ENCODE data around the gene CDHR4.
A peak's percentile ranks its signal among the peaks of the same experiment; 100 is the strongest.
"Not testable (repeated sequence)": the region's sequence is repeated elsewhere in the genome, so short reads cannot be mapped to it uniquely, and the experiment has no call there.

The CDHR4 gene, protein sequence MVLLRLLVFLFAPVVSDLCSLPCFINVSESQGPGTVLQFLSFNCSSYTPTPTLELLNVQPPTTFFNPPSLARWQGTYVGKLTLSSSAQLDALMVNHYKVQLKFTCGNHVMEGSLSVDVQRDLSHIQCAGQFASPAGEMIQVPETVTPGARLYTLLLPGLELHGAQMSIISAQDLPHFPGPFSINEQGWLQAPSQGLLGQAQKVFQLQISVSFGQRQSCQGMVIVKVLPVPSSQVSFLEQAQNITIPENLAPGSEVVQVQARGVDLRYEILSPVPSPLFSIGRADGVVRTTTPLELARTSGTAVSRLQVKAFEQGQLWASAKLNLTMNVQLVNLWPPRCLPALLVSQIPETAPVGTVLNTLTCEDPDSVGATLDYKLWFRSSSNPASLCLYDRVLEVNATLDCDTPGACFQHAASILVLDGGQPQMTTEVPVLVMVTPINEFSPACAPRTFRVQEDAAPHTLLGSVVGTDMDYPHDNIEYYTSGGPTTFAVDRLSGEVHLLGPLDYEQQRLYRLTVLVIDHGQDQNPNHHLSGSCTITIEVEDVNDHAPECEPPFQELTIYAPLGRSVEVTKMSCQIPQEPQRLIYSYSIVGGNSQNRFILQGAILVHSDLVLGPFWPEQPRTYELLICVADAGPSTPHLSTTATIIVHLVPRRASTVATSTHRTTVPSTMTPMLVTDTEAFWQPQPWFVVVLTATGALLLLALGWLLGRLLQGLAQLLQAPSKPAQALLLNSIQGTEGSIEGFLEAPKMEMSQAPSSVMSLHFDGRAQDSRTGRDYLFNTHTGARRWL

DNA sequence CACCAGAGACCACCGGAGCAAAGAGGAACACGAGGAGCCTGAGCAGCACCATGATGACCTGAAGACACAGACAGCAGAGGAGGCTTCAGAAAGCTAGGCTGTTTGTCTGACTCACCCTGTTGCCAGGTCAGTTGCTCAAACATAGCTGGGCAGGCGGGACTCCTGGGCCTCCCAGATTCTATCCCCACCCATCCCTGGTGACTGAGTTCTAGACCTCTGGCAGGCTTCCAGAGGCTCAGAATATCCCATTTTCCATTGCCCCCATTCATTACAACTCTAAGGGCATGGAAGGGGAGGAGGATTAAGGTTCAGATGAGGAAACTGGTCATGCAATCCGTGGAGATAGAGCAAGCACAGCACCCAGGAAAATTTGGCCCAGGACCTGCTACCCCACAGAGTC lies at the start of gene CDHR4:
Gene CDHR4 (minus strand): TSS at position 113 of the 400 bp plus-strand sequence. CDS start 61 bp downstream, at position 52.
- peak; percentile 32 for DNase-seq

DNA sequence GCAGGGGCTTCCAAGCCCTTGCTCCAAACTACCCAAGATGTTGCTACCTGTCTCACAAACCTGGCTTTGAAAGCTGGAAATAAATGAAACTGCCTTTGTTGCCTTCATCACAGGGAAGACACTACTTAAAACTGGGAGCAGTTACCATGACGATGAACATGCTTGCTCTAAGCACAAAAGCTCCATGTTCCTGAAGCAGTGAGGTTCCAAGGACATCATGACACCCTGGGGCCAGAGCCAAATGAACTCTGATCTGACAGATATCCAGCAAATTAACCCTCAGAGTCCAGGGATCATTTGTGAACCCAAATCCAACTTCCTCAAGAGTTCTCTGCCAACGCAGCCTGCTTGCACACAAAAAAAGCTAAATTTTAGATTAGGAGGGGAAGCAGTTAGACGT lies 46.0 kb upstream of the CDHR4 start:
- DNase-seq = no peak

DNA sequence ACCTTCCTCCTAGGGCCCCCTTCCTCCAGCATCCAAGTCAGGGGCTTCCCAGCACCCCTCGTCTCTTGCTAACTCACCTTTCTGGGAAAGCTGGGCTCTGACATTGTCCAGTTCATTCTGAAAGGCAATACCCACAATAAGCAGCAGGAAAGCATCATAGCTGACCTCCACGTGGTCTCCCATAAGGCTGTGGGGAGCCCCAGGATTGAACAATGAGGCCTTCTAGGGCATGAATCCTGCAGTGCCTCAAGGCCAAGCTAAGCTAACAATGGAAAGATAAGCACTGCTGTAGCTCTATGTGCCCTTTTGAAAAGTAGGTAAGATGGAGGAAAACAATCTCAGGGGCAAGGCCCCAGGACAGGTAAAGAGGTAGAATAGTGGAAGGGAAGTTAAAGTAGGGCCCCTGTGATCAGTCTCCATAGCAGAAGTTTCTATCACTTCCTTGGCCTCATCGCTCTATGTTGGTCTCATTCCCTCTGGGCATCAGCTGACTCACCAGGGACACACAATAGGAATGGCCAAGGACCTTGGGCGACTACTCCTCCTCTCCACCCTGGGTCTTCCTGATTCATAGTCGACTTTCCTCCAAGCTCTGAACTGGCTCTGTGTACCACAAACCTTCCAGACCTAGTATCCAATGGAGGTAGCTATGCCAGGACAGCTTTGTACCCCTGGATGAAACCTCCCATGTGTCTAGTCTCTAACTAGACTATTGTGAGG lies 45.0 kb upstream of the CDHR4 start:
- no peak for DNase-seq

DNA sequence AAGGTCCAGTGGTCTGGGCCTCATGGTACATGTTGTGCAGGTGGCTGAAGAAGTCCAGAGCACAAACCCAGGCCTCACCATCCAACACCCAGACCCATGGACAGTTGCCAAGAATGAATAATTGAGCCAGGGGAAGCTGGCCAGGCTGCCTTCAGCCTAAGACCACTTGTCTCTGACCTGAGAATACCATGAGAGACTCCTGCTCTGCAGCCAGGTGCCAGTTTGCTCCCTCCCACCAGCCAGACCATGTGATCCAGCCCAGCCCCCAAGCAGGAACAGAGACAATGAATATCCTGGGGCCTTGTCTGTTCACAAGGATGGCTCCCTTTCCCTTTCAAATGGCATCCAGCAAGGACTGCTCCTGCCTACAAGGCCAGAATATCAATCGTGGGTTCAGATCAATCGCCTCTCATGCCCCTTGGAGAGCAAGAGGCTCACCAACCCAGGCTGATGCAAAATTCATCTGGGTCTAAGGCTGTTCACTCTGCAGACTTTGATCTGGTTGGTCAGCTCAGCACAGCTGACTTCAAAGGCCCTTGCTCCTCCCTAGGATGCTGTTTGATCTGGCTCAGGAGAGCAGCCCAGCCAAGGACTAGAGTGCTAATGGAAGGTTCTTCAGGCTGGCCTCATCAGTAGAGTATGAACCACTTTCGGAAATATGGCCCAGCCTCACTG lies 43.3 kb upstream of the CDHR4 start:
- no peak for DNase-seq

DNA sequence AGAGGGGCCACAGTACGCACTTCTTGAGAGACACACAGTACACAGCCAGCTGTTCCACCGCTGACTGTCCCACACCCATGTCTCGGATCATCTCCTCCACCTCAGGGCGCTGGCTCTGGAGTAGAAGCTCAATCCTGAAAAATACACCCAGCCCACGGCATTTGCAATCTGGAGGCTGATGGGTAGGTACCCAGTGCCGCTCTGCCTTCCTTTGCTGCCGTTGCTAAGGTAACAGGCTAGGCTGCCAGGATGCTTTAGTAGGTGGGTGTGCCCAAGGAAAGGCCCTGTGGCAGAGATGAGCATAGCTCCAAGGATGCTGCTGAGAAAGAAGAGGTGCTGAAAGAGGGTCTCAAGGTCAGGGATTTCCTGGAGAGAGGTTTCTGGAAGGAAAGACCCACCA lies 42.1 kb upstream of the CDHR4 start:
- DNase-seq = no peak

DNA sequence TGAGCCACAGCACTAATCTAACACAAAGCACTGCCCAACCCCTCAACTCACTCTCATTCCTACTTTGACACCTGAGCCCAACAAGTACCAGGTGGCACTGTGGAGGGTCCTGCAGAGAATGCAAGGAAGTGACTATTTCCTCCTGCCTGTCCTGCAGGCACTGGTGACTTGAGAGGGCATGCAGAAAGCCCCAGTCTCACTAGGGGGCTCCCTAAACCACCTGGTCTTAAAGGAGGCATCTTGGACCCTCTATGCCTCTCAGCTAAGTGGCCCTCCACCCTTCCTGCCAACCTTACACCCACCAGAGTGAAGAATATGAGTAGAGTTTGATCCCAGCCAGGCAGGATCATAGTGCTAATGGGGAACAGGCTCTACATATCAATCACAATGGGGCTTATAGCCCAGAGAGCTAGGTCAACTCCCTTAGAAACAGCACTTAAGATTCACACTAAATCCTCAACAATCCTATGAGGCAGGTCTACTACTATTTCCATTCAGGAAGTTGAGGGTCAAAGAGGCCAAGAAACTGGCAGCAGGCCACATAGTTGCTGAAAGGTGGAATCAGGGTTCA lies 41.5 kb upstream of the CDHR4 start:
- peak; percentile 4 for DNase-seq

DNA sequence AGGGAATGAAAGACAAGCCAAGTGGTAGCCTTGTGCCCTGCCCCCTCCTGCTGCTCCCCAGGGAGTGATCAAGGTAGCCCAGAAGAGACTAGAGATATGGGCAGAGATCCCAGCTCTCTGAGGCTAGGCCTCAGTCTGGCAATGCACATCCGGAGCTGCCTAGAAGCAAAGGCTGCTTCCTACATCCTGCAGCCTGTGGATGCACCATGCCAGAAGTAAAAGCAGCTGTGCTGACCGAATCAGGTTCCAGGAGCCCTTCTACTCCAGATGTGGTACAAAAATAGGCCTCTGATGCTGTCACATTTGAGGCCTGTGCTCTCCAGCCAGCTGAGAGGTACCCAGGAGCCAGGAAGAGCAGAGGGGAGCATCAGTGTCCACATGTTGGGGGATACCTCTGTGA lies 40.7 kb upstream of the CDHR4 start:
- no peak for DNase-seq

DNA sequence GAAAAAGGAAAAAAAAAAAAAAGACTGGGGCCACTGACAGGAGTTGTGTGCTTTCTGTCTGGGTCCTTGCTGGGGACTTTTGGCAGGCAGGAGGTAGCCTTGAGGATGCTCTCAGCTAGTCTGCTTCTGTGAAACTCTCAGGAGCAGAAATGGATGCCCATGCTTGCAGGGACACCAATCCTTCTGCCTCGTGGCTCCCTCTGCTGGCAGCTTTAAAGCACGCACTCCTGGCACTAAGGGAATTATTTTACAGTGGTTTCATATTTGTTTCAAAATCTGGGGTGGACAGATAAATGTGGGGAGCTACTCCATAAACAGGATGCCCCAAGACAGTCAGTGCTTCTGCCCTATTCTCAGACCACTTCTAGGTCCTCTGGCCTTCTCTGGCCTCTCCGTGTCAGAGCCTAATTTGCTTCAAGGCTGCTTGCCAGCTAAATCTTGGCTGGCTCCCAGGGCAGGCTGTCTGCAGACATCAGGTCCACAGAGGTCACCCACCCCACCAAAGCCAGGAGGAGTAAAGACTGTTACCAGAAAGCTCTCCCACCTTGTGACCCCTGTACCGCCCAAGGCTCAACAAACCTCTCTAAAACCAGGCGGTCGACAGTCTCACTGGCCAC lies 39.6 kb upstream of the CDHR4 start:
- peak; percentile 42 for DNase-seq

DNA sequence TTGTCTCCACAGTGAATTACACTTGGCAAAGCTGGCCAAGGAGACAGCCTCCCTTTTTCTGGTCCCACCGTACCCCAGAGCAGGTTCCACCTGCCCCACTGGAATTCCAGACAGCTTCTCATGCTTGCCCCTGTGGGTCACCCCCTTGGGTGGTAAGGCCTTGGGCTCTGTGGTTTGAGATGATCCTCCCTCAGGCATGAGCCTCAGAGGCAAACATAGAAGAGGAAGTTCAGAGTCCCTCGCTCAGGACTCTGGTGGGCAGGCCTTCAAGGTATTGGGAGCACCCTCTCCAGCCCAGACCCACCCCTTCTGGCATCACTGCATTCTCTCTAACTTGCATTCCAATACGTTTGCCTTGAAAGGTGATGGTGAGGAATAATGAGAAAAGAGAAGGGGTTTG lies 31.7 kb upstream of the CDHR4 start:
- DNase-seq = no peak

DNA sequence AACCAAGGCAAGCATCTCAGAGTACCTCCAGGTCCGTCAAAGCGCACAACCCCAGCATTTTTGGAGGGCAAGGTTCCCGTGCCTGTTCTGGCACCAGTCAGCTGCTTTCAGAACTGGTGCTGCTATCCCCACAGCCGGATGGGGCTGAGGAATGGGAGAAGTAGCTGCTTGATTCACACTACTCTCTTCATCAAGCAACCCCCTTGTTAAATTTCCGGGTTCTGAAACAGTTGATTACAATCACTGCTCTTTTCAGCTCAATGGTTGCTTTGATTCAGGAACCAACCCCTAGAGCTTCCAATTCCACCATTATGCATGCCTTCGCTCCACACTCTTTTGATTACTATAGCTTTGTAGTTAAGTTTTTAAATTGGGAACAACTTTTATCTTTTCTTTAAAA lies 26.3 kb upstream of the CDHR4 start:
- DNase-seq = no peak

DNA sequence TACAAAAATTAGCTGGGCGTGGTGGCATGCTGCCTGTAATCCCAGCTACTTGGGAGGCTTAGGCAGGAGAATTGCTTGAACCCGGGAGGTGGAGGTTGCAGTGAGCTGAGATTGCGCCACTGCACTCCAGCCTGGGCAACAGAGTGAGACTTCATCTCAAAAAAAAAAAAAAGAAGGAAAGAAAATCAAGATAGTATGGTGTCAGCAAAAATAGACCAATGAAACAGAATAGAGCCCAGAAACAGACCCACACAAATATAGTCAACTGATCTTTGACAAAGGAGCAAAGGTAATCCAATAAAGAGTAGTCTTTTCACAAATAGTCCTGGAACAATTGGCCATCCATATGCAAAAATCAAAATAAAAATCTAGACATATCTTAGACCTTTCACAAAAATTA lies 23.5 kb upstream of the CDHR4 start:
- not testable (repeated sequence) for DNase-seq

DNA sequence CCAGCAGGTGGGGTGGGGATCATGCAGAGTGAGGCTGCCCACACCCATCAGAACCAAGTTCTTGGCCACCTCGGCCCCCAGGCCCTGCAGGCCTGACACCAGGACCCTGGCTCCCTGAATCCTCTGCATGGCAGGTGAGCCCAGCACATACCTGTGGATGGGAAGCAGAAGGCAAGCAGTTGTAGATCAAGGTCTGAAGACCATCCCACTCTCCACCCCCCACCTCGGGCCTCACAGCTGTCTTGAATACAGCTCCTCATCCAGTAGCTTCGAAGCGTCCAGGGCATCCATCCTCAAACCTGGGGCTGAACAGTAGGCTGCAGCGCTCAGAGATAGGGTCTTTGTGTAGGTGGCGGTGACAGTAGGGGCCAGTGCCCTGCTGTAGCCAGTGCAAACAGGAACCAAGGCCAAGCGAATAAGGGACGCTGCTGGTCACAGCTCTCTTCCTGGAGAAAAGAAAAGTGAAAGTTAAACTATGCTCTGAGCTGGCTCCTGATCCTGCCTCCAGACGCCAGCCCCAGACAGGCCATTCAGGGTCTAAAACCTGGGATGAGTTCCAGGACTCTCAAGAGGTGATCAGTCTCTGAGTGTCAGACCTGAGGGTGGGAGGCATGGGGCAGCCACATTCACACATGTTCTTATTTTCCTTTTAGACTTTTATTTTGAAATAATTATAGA lies 14.0 kb upstream of the CDHR4 start, which contains the start of gene UBA7:
Gene UBA7 (minus strand): TSS at position 457 of the 678 bp plus-strand sequence. CDS start 166 bp downstream, at position 291.
- DNase-seq = peak; percentile 21

DNA sequence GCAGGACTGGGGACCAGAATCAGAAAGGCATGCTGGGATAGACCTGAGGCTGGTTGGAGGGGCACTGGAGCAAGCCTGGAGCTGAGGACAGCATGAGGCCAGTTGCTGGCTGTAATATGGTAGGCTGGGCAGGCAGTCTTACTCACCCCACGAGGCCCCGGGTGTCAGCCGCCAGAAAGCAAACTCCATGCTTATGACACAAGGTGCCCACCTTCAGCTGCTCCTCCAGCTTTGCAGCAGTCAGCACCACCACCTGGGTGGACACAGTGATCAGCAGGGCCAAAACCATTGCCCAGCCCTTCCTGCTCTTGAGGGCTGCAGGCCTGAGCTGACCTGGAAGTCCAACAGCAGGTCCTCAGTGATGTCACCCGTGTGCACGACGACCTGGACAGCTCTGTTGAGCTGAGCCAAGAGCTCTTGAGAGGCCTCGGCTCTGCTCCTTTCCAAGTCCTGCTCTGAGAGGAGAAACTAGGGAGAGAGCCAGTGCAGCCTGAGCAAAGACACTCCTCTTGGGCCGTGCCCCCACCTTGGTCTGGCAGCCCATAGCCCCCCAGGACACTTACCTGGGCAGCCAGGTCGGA lies 13.3 kb upstream of the CDHR4 start:
- DNase-seq = no peak

DNA sequence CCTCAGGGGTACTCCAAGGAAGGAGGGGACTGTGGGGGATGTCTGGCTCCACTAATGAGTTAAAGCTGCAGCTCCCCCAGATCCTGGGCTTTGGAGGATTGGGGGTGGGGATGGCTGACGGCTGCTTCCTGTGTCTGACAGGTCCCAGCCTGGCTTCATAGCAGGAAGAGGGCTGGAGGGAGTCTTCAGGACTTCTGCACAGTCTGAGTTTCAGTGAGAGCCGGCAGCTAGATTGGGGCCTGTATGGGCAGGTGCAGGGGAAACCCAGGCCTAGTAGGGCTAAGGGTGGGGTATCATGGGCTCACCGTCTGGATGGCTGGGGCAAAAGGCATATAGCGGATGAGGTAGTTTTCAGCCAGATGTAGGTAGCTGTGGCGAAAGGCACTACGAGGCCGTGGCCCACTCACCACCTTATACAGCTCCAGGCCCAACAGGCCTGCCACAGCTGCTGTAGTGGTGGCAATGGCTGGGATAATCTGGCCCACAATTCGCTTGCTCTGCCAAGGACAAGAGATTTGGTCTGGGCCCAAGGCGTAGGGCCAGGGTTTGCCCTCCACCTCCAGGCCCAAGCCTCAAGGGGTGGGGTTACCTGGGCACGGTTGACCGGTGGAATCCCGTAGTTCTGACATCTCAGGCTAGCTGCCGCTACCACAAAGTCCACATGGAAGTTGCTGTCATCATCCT lies 7.9 kb upstream of the CDHR4 start:
- no peak for DNase-seq

DNA sequence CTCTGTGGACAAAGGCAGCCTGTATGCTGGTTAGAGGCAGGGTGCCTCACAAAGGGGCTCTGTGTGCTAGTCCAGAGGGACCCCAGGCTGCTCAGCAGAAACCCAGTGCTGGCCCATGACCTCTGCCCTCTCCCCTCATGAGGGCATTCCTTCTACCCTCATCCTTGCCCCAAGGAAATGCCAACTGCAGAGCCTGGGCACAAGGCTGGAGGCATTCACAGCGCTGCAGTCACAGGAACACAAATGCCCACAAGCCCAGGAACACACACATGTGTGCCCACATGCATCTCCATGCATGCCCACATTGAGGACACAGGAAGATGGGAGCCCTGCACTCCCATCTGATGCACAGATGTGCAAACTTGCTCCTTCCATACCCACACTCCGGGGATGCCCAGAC lies 7.2 kb upstream of the CDHR4 start:
- DNase-seq = no peak

DNA sequence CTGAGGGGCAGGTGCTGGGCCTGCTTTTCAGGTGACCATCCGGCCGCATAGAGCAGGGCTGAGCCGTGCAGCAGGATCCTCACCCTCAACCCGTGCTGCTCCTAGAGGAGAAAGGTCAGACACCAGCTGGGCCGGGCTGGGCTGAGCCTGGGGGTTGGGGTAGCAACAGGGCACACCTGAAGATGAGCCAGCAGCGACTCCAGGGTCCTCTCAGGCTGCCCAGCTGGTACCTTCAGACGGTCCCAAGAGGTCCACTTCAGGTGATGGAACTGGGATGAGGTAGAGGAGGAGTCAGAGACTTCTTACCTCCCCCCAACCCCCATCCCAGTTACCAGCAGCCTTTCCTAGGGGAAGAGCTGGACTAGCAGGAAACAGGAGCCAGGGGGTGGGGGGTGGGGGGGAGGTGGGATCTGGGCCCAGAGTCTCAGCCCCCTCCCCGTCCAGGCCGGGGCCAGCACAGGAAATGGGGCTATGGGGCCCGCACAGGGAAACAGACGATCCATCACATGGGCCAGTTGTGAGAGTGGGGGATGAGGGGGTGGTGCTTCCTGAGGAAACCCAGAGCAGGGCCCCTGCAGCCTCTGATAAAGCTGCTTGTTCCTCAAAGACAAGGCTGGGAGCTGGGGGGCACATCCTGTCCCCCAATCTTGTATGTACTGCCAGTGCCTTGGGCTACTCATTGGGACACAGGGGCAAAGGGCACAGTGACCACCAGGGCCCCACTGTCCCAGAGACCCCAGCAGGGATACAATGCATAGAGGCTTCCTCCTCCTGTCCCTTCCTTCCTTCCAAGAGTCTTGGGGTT lies 6.4 kb upstream of the CDHR4 start:
- no peak for DNase-seq

DNA sequence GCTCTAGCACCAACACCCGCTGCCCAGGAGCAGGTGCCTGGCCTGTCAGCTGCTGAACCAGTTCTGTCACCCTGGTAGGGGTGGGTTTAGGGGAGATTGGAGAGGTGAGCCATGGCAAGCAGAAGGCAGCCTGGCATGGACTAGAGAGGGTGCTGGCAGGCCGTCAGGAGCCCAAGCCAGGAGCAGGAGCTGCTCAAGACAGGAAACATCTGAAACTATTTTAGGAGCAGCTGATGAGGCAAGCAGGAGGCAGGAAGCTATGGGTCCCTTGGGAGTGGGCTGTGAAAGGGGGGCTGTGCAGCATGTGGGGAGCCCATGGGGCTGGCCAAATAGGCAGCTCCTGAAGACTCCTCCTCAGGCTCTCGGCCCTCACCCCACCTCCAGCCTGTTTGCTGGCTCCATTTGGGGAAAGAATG lies 5.7 kb upstream of the CDHR4 start:
- DNase-seq = no peak

DNA sequence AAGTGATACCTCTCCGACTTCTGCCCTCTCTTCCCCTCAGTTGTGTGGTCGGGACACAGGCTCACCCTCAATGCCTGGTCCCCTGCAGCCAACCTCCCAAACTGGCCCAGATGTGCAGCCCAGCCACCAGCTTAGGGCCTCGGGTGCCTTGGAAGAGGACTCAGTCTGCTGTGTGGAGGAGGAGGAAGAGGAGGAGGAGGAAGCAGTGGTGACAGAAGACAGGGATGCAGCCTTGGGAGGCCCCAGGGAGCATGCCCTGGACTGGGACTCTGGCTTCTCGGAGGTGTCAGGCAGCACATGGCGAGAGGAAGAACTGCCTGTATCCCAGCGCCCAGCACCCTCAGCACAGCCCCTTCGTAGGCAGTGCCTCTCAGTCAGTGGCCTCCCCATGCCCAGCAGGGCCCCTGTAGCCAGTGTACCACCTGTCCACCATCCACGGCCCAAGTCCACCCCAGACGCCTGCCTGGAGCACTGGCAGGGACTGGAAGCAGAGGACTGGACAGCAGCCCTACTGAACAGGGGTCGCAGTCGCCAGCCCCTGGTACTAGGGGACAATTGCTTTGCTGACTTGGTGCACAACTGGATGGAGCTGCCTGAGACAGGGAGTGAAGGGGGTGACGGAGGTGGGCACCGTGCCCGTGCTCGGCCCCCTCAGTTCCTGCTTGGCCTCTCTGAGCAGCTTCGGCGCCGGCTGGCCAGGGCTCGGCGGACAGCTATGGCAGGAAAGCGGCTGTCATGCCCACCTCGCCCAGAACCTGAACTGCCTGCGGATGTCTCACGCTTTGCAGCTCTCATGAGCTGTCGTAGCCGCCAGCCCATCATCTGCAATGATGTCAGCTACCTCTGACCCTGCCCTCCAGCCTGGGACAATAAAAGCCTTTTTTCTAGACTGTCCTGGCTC lies 4.7 kb upstream of the CDHR4 start:
- no peak for DNase-seq
